GM18867 (cell line): ENCODE results near the gene APLP1.
"Not testable (repeated sequence)": the region's sequence is repeated elsewhere in the genome, so short reads cannot be mapped to it uniquely, and the experiment has no call there.

Experiments used
- ATAC-seq: cut with Tn5 transposase; IDR thresholded peaks from one replicate; pipeline ENCODE4 v1.9.1; 2021; ENCODE audit warnings: mild to moderate bottlenecking, moderate library complexity; ENCODE audit not compliant: unreplicated experiment

Gene APLP1

GRCh38 chr19:35868172-35868822 is at the start of gene APLP1:
Gene APLP1 (plus strand): TSS chr19:35868574. CDS start chr19:35868637, 63 bp downstream.
- peak; percentile 53 for ATAC-seq

GRCh38 chr19:35822579-35822978 is 45.8 kb upstream of the APLP1 start:
- ATAC-seq: no peak

GRCh38 chr19:35824150-35824549 is 44.2 kb upstream of the APLP1 start:
- ATAC-seq: no peak

- ATAC-seq: no peak
These were observed 39.6 kb upstream of the APLP1 start for GRCh38 chr19:35828692-35829301.

- no peak for ATAC-seq
These were observed 37.4 kb upstream of the APLP1 start for GRCh38 chr19:35830986-35831385.

- ATAC-seq: no peak
These were observed 36.3 kb upstream of the APLP1 start for GRCh38 chr19:35832054-35832453.

GRCh38 chr19:35833972-35834371 is 34.4 kb upstream of the APLP1 start:
- no peak for ATAC-seq

GRCh38 chr19:35836096-35836495 is 32.3 kb upstream of the APLP1 start:
- not testable (repeated sequence) for ATAC-seq

GRCh38 chr19:35841961-35842595 is 26.3 kb upstream of the APLP1 start:
- ATAC-seq: no peak

GRCh38 chr19:35842666-35843272 is 25.6 kb upstream of the APLP1 start:
- ATAC-seq: no peak

- no peak for ATAC-seq
These were observed 24.5 kb upstream of the APLP1 start for GRCh38 chr19:35843676-35844481.

- ATAC-seq: no peak
These were observed 23.7 kb upstream of the APLP1 start for GRCh38 chr19:35844482-35845214.

GRCh38 chr19:35845215-35846037 is 22.9 kb upstream of the APLP1 start:
- no peak for ATAC-seq

GRCh38 chr19:35846038-35846668 is 22.2 kb upstream of the APLP1 start:
- no peak for ATAC-seq

GRCh38 chr19:35847911-35848310 is 20.5 kb upstream of the APLP1 start:
- ATAC-seq: no peak

GRCh38 chr19:35848486-35848885 is 19.9 kb upstream of the APLP1 start:
- ATAC-seq: no peak

GRCh38 chr19:35848919-35849505 is 19.4 kb upstream of the APLP1 start:
- ATAC-seq: no peak

GRCh38 chr19:35851213-35852028 is 17.0 kb upstream of the APLP1 start:
- ATAC-seq: no peak
